ENCODE results near the gene NT5C3A.
"Not testable (repeated sequence)": the region's sequence is repeated elsewhere in the genome, so short reads cannot be mapped to it uniquely, and the experiment has no call there.

The NT5C3A gene

DNA sequence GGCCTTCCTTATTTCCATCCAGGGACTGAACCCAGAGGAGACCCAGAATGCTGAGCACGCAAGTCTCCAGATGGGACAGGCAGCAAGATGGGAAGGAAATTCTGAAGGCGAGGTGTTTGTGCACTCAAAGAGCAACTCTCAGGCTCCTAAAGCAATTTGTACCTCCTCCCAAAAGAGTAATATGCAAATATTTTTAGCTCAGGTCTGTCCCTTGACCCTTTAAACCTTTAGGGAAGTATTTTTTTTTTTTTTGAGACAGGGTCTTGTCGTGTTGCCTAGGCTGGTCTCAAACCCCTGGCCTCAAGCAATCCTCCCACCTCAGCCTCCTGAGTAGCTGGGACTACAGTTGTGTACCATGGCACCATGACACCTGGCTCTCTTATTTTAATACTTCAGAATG, 38.2 kb upstream of the NT5C3A start:
- POLR2A ChIA-PET, result interaction anchor here (1.0 kb wide), 1 partner anchor 8 kb away, joined by 4 read pairs; no protein-coding TSS in a partner anchor
- no peaks in the 10 kb centered on the region for H3K4me1 ChIP-seq (ENCODE audit: control insufficient read depth, insufficient read depth, low read length)

DNA sequence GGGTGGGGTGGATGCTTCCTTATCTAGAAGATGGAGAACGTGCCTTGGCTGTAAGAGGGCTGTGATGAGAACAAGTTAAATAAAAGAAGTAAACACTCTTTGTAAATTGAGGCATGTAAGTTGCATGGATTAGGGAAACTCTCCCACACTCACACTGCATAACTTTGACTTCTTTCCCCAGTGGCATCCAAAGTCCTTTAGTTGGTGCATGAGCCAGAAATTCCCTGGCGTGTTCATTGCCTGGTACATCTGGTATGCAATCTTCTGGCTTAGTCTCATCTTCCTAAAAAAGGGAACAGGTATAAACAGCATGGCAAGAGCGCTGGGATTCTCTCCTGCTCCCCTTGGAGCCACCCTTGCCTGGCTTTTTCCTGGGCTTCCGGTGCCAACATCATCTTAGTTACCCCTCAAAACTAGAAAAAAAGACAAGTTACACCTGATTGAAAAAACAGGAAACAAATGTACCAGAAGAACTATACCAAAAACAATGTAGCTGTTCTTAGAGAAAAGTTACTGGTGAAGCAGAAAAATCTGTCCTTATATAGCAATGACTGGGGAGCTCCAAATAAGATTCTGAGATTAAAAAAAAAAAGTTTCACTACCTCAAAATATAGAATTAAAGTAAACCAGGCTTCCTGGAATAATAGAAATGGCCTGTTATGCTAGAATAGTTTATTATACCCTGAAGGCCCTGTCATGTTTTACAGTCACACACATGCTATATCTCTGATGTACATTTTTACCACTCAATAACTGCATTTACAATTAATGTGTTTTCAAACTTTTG, 36.8 kb upstream of the NT5C3A start:
- Histone ChIP-seq H3K36me3 (ENCODE audit: control insufficient read depth in 2 of 2, insufficient read depth in 1 of 2, low read length in 2 of 2) (peaks cover 47 to 76% of the 10 kb centered on the region in 2 experiments), H3K4me1 (ENCODE audit: control insufficient read depth, insufficient read depth, low read length) (no peaks in the 10 kb centered on the region), H3K9me3 (ENCODE audit: control insufficient read depth, insufficient read depth, low read depth, low read length) (no peaks in the 10 kb centered on the region), H3K4me3 (ENCODE audit: low read depth, low read length) (no peak overlapping the region), H3K27ac (ENCODE audit: extremely low read depth, low read depth, low read length) (no peak overlapping the region)
- CTCF ChIA-PET, result interaction anchor here (0.7 to 4.1 kb wide), 2 partner anchors 8 to 884 kb away, joined by 3 to 13 read pairs; no protein-coding TSS in a partner anchor
- TF ChIP-seq ZNF146 (tag by site-specific recombination; IDR thresholded peaks at IDR 0.05) (no peak), ZNF202 (tag by site-specific recombination; IDR thresholded peaks at IDR 0.05; ENCODE audit: borderline replicate concordance) (no peak), ZNF2 (tag by site-specific recombination; IDR thresholded peaks at IDR 0.05) (no peak), ZNF239 (tag by site-specific recombination; IDR thresholded peaks at IDR 0.05) (no peak), ZSCAN16 (tag by site-specific recombination; IDR thresholded peaks at IDR 0.05) (no peak), ZNF274 (IDR thresholded peaks at IDR 0.05; ENCODE audit: low read length) (no peak), ZNF274 (tag by site-specific recombination; IDR thresholded peaks at IDR 0.05; ENCODE audit: borderline replicate concordance) (no peak), BCL11A (tag by site-specific recombination; IDR thresholded peaks at IDR 0.05; ENCODE audit: low read depth) (no peak), ZNF184 (tag by site-specific recombination; IDR thresholded peaks at IDR 0.05) (no peak), KLF10 (tag by site-specific recombination; IDR thresholded peaks at IDR 0.05) (no peak)
- TF ChIP-seq, protein P1, sequence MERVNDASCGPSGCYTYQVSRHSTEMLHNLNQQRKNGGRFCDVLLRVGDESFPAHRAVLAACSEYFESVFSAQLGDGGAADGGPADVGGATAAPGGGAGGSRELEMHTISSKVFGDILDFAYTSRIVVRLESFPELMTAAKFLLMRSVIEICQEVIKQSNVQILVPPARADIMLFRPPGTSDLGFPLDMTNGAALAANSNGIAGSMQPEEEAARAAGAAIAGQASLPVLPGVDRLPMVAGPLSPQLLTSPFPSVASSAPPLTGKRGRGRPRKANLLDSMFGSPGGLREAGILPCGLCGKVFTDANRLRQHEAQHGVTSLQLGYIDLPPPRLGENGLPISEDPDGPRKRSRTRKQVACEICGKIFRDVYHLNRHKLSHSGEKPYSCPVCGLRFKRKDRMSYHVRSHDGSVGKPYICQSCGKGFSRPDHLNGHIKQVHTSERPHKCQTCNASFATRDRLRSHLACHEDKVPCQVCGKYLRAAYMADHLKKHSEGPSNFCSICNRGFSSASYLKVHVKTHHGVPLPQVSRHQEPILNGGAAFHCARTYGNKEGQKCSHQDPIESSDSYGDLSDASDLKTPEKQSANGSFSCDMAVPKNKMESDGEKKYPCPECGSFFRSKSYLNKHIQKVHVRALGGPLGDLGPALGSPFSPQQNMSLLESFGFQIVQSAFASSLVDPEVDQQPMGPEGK (tag by site-specific recombination; IDR thresholded peaks at IDR 0.05), result no peak
- TF ChIP-seq, protein P2, sequence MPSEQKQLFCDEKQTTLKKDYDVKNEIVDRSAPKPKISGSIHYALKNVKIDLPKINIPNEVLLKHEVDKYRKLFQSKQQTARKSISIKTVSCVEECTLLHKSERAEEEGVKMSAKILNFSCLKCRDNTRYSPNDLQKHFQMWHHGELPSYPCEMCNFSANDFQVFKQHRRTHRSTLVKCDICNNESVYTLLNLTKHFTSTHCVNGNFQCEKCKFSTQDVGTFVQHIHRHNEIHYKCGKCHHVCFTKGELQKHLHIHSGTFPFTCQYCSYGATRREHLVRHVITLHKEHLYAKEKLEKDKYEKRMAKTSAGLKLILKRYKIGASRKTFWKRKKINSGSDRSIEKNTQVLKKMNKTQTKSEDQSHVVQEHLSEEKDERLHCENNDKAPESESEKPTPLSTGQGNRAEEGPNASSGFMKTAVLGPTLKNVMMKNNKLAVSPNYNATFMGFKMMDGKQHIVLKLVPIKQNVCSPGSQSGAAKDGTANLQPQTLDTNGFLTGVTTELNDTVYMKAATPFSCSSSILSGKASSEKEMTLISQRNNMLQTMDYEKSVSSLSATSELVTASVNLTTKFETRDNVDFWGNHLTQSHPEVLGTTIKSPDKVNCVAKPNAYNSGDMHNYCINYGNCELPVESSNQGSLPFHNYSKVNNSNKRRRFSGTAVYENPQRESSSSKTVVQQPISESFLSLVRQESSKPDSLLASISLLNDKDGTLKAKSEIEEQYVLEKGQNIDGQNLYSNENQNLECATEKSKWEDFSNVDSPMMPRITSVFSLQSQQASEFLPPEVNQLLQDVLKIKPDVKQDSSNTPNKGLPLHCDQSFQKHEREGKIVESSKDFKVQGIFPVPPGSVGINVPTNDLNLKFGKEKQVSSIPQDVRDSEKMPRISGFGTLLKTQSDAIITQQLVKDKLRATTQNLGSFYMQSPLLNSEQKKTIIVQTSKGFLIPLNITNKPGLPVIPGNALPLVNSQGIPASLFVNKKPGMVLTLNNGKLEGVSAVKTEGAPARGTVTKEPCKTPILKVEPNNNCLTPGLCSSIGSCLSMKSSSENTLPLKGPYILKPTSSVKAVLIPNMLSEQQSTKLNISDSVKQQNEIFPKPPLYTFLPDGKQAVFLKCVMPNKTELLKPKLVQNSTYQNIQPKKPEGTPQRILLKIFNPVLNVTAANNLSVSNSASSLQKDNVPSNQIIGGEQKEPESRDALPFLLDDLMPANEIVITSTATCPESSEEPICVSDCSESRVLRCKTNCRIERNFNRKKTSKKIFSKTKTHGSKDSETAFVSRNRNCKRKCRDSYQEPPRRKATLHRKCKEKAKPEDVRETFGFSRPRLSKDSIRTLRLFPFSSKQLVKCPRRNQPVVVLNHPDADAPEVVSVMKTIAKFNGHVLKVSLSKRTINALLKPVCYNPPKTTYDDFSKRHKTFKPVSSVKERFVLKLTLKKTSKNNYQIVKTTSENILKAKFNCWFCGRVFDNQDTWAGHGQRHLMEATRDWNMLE (tag by site-specific recombination; conservative IDR thresholded peaks at IDR 0.05; ENCODE audit: low read depth), result no peak
- POLR2A ChIA-PET, result no interaction called here

More for the DNA sequence above, 38.2 kb upstream of the NT5C3A start:
- H3K4me3 ChIP-seq (ENCODE audit: low read depth, low read length), result no peak overlapping the region
- H3K36me3 ChIP-seq (ENCODE audit: control insufficient read depth in 2 of 2, insufficient read depth in 1 of 2, low read length in 2 of 2), result peaks cover 42 to 69% of the 10 kb centered on the region in 2 experiments
- H3K9me3 ChIP-seq (ENCODE audit: control insufficient read depth, insufficient read depth, low read depth, low read length), result no peaks in the 10 kb centered on the region
- H3K27ac ChIP-seq (ENCODE audit: extremely low read depth, low read depth, low read length), result no peak overlapping the region
- CTCF ChIA-PET, result interaction anchor here (1.1 to 1.4 kb wide), 2 partner anchors 8 to 300 kb away, joined by 3 read pairs; no protein-coding TSS in a partner anchor
- TF ChIP-seq YY1 (tag by site-specific recombination; IDR thresholded peaks at IDR 0.05), result no peak
- TF ChIP-seq ZNF670 (tag by site-specific recombination; IDR thresholded peaks at IDR 0.05; ENCODE audit: low read depth), result no peak
- no peak for TF ChIP-seq GLIS1 (tag by site-specific recombination; IDR thresholded peaks at IDR 0.05)
- TF ChIP-seq ZFP69B (tag by site-specific recombination; IDR thresholded peaks at IDR 0.05), result no peak
- TF ChIP-seq ZNF211 (tag by site-specific recombination; IDR thresholded peaks at IDR 0.05; ENCODE audit: low read depth), result no peak

DNA sequence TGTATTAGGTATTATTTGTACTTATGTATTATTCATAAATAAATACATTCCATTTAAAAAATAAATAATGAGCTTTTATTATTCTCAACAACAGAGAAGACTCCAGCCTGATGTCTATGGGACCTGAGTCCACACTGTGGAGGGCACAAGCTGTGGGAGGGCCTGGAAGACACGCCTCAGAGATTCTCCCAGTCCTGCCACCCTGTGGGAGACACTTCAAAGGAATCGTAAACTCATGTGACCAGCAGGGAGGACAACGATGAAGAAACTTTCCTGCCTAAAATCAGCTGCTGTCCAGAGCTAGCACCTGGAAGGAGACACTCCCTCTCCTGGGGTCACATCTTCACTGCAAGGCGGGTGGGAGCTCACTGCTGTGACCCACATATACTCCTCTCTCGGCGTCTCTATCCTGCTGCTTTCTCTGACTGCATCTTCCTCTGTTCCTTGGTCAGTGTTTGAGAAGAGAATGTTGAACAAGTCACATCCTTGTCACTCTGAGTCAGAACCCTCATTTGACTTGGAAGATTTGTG, 32.2 kb upstream of the NT5C3A start:
- POLR2A ChIA-PET, result interaction anchor here (1.0 kb wide), 1 partner anchor 22 kb away, joined by 3 read pairs; no protein-coding TSS in a partner anchor

More for the DNA sequence above, 32.2 kb upstream of the NT5C3A start:
- CTCF ChIA-PET, result interaction anchor here (0.6 kb wide), 1 partner anchor 13 kb away, joined by 3 read pairs; no protein-coding TSS in a partner anchor
- peaks cover 44 to 57% of the 10 kb centered on the region in 2 experiments for H3K36me3 ChIP-seq (ENCODE audit: control insufficient read depth in 2 of 2, insufficient read depth in 1 of 2, low read length in 2 of 2)
- H3K27ac ChIP-seq (ENCODE audit: extremely low read depth, low read depth, low read length); H3K9me3 ChIP-seq (ENCODE audit: control insufficient read depth, insufficient read depth, low read depth, low read length); H3K4me3 ChIP-seq (ENCODE audit: low read depth, low read length); H3K4me1 ChIP-seq (ENCODE audit: control insufficient read depth, insufficient read depth, low read length): not testable (repeated sequence)

Data from HEK293 (cell line).